Right cardiac atrium (tissue), 5 donors: ENCODE measurements around the gene TSHR. TPM values are rescaled to one million over a fixed set of nuclear protein-coding genes. Genes with fewer than 3 reads are reported as not detected.

ENCODE experiments used
- ATAC-seq, 2 donors: fragments of 200-7000 bp; cut with Tn5 transposase; one replicate each; pipeline versions ENCODE4 v1.8.0 to v1.9.1; 2020; ENCODE audit warnings: moderate library complexity in 2 of 2, mild to moderate bottlenecking in 1 of 2
- DNase-seq, 3 donors: peaks; one replicate each; pipeline ENCODE4 v3.0.0-alpha.2; 2020
- H3K27ac ChIP-seq: one replicate; pipeline ENCODE4 v1.5.1; 2013; ENCODE audit warnings: mild to moderate bottlenecking, low read length, control low read depth, moderate library complexity
- H3K27me3 ChIP-seq: one replicate; pipeline ENCODE4 v1.6.1; 2013; ENCODE audit not compliant: control insufficient read depth, insufficient read depth
- H3K4me1 ChIP-seq: one replicate; pipeline ENCODE4 v1.6.1; 2013; ENCODE audit warnings: low read length; ENCODE audit not compliant: control insufficient read depth, insufficient read depth
- H3K4me3 ChIP-seq: one replicate; pipeline ENCODE4 v1.5.1; 2013; ENCODE audit warnings: low read length, control low read depth
- H3K9me3 ChIP-seq: one replicate; pipeline ENCODE4 v1.6.1; 2013; ENCODE audit warnings: low read length; ENCODE audit not compliant: control insufficient read depth
- whole genome bisulfite sequencing: extraction: QIAGEN DNeasy Blood & Tissue Kit; methylation state at CpG from one replicate; pipeline ENCODE4 v1.1.7; 2013; 5-methylcytosine and 5-hydroxymethylcytosine counted together
- intact Hi-C, 4 donors: fragments of 100-400 bp; cut with DNase I; formaldehyde crosslinking; loops; one replicate each; pipeline versions ENCODE4 v1.11.0 to v1.14.0; 2022 to 2023
- polyA plus RNA-seq: library from polyadenylated mRNA; stranded (reverse); fragments of 200-250 nt; gene quantifications from one replicate; pipeline ENCODE4 v1.2.3, GENCODE V29; 2013
- total RNA-seq, 4 donors: library from RNA; stranded (reverse); fragmentation: NEBNext Ultra II Directional; extraction: Animal tissue kit (Norgen Biotek cat#: 25700); gene quantifications; one replicate each; pipeline ENCODE4 v1.2.1, GENCODE V29; 2021
- donor health status: healthy with polysubstance abuse.
- donor health status: DM: no; HTN: yes; CAD: no.
- donor health status: DM: no; HTN: no; CAD: no.
- donor health status: DM: no; HTN: yes; CAD: no; lungs with severe emphysema.
- donor health status: DM: yes; HTN: yes; CAD: no.

The TSHR gene
- total and polyA plus RNA-seq, 5 donors, result 0.07 TPM; not detected in 4

DNA sequence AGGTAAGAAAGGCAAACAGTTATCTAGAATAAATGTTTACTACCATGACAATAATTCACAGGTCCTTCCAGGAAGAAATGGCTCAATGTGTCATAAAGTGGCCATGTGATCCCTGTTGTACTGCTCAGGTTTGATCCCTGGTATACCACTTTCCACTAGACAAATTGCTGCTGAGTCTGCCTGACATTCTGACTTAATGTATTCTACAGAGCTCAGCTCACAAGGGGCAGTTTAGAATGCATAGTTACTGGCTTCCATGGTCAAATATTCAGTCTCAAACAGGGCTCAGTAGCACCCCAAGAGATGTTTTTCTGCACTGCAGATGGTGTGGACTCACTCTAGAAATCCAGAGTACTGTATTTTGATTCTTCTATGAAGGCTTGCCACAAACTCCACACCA is 21.8 kb downstream of the TSHR start:
- no peak for DNase-seq
- Histone ChIP-seq H3K27ac (no peak overlapping the region), H3K4me1 (no peaks in the 10 kb centered on the region), H3K9me3 (no peaks in the 10 kb centered on the region), H3K27me3 (no peaks in the 10 kb centered on the region), H3K4me3 (no peak overlapping the region)
- ATAC-seq, result no peak
- intact Hi-C loops, result no loop called here

- intact Hi-C loops, result no loop called here
- no peak for DNase-seq
- Histone ChIP-seq H3K27me3 (no peaks in the 10 kb centered on the region), H3K4me3 (no peak overlapping the region), H3K9me3 (no peaks in the 10 kb centered on the region), H3K4me1 (no peaks in the 10 kb centered on the region), H3K27ac (no peak overlapping the region)
- WGBS, result 39% methylated on average over 2 of the region's 2 CpGs
- no peak for ATAC-seq
Observed at GRCh38 chr14:80978403-80978802, 23.0 kb downstream of the TSHR start.

GRCh38 chr14:80979951-80980350 is 24.5 kb downstream of the TSHR start:
- ATAC-seq, result no peak
- no peaks in the 10 kb centered on the region for H3K4me1 ChIP-seq
- intact Hi-C loops, result no loop called here
- H3K9me3 ChIP-seq, result no peaks in the 10 kb centered on the region
- H3K4me3 ChIP-seq, result no peak overlapping the region
- H3K27me3 ChIP-seq, result no peaks in the 10 kb centered on the region
- WGBS, result 76% methylated on average over 2 of the region's 2 CpGs
- H3K27ac ChIP-seq, result no peak overlapping the region
- no peak for DNase-seq

DNA sequence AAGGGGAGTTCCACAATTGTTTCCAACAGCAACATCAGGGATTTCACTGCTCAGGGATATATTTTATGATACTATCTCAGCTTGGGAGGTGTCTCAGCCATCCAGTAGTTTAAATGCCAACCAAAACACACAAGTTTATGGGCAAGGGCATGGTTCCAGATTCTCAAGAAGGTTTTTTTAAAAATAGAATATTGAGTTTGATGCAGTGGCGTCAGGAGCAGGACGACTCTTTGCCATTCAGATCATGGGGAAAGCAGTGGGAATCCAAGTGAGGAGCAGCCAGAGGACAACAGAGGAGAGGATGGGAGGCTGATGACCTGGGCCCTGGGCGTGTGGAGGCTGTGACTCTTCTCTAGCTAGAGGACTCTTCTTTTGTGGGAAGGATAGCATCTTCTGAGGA is 25.7 kb downstream of the TSHR start:
- Histone ChIP-seq H3K4me1 (no peaks in the 10 kb centered on the region), H3K27ac (no peak overlapping the region), H3K9me3 (no peaks in the 10 kb centered on the region), H3K4me3 (no peak overlapping the region), H3K27me3 (no peaks in the 10 kb centered on the region)
- DNase-seq (no peak), ATAC-seq (no peak)
- WGBS, result 70% methylated on average over 3 of the region's 3 CpGs
- intact Hi-C loops, result no loop called here

- ATAC-seq (no peak), DNase-seq (no peak)
- WGBS, result 92% methylated on average over 7 of the region's 7 CpGs
- no peak overlapping the region for H3K27ac ChIP-seq
- H3K9me3 ChIP-seq, result no peaks in the 10 kb centered on the region
- no peaks in the 10 kb centered on the region for H3K27me3 ChIP-seq
- no peaks in the 10 kb centered on the region for H3K4me1 ChIP-seq
- no peak overlapping the region for H3K4me3 ChIP-seq
- intact Hi-C loops, result no loop called here
Observed at GRCh38 chr14:80981673-80982072, 26.3 kb downstream of the TSHR start.

DNA sequence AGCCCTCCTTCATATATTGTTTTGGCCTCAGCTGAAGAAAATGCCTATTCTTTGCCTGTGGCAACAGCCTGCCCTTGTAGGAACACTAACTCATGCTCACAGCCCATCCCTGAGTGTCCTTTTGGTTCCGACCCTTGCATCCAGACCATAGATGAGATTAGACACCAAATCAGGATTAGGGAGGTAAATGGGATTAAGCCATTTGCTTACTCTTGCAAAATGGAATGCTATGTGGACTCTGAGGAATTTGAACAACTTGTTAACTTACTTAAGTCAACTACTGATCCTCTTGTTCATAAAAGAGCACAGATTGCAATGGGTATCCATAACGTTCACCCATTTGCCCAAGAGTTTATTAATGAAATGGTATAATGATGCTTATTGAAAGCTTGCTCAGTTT is 27.3 kb downstream of the TSHR start:
- no peaks in the 10 kb centered on the region for H3K27me3 ChIP-seq
- no peak overlapping the region for H3K27ac ChIP-seq
- intact Hi-C loops, result no loop called here
- ATAC-seq, result no peak
- no peak for DNase-seq
- H3K9me3 ChIP-seq, result no peaks in the 10 kb centered on the region
- 79% methylated on average over 2 of the region's 2 CpGs for WGBS
- no peak overlapping the region for H3K4me3 ChIP-seq
- no peaks in the 10 kb centered on the region for H3K4me1 ChIP-seq

DNA sequence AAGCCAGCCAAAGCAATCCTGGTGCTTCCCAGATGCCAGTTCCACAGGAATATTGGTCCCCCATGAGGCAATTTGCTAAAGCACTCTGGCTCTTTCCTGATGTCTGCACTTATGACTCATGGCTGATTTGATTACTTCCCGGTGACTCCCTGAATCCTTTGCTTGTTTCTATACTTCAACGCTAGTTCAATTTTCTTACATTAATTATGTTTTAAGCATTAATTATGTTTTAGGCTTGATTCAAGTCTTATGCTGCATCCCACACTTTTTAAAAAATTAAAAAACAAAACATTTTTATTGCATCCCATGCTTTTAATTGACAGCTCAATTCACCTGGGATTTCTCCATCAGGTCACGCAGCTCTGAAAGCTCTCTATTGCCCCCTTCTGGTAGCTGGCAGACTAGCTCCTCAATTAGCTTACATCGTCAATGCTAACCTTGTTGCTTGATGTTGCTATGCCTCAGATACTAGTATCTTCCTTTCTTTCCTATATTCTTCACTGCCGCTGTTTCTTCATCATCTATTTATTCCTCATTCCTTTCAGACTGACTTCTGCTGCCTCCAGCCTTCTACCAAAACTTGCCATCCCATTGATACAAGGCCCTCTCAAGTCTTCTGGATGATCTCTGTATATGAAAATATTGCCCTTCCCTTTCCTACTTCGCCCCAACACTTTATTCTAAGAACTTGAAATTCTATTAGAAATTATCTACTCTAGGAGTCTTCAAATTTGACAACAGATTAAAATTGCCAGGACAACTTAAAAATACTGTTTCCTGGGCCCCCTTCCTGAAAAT is 32.0 kb downstream of the TSHR start:
- ATAC-seq, result peak in 1 of 2 donors; percentile 69
- Histone ChIP-seq H3K4me1 (no peaks in the 10 kb centered on the region), H3K27ac (no peak overlapping the region), H3K4me3 (no peak overlapping the region), H3K9me3 (no peaks in the 10 kb centered on the region), H3K27me3 (no peaks in the 10 kb centered on the region)
- DNase-seq, result peak in 2 of 3 donors; percentile 40 to 56
- intact Hi-C loops, result loop anchor here in 2 of 4 donors (5.0 kb wide), 1 partner anchor 35 kb away; no protein-coding TSS in a partner anchor
- 29% methylated on average over 6 of the region's 6 CpGs for WGBS

GRCh38 chr14:80988192-80988591 is 32.8 kb downstream of the TSHR start:
- no peaks in the 10 kb centered on the region for H3K4me1 ChIP-seq

DNA sequence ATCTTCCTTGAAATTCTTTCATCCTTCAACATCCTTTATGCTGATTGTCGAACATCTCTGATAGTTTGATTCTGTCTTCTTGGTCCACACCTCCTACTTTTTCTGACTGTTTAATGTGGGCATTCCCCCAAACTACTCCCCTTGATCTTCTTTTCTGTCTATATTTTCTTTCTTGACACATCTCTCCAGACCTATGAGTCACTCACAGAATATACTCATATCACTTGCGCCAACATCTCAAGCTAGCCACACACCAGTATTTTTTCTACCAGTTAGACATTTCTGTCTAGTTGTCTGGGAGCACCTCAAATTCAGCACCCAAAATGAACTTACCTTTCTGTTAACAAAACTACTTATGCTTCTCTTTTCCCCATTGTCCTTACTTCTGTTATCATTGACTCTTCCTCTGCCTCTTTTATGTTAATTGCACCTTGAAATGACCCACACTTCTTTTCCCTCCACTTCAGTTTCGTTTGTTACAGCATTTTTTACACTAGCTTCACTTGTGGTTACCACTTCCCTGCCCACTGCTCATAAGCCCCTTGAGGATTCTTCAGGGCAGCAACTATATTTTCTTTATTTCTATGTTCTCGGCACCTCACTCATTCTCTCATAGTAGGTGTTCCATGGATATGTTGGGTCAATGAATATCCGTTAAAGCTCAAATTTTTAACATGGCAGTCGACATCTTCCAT is 33.5 kb downstream of the TSHR start:
- no peak for DNase-seq
- intact Hi-C loops, result loop anchor here in 2 of 4 donors (5.0 kb wide), 1 partner anchor 37 kb away; no protein-coding TSS in a partner anchor
- no peak for ATAC-seq
- no peaks in the 10 kb centered on the region for H3K9me3 ChIP-seq
- no peaks in the 10 kb centered on the region for H3K27me3 ChIP-seq
- no peak overlapping the region for H3K4me3 ChIP-seq
- WGBS, result 73% methylated on average over 6 of the region's 6 CpGs
- H3K27ac ChIP-seq, result no peak overlapping the region
- H3K4me1 ChIP-seq, result no peaks in the 10 kb centered on the region

More at GRCh38 chr14:80988192-80988591, 32.8 kb downstream of the TSHR start:
- WGBS, result 32% methylated on average over 1 of the region's 1 CpG
- no peak for ATAC-seq
- Histone ChIP-seq H3K4me3 (no peak overlapping the region), H3K27ac (no peak overlapping the region), H3K27me3 (no peaks in the 10 kb centered on the region), H3K9me3 (no peaks in the 10 kb centered on the region)
- intact Hi-C loops, result loop anchor here in 2 of 4 donors (5.0 kb wide), 1 partner anchor 36 kb away; no protein-coding TSS in a partner anchor
- no peak for DNase-seq

GRCh38 chr14:80992580-80992979 is 37.2 kb downstream of the TSHR start:
- WGBS, result 68% methylated on average over 3 of the region's 3 CpGs
- DNase-seq, result no peak
- Histone ChIP-seq H3K9me3 (no peaks in the 10 kb centered on the region), H3K4me1 (no peaks in the 10 kb centered on the region), H3K27me3 (no peaks in the 10 kb centered on the region), H3K4me3 (no peak overlapping the region), H3K27ac (no peak overlapping the region)
- no peak for ATAC-seq
- intact Hi-C loops, result no loop called here
